Brain microvascular endothelial cell (primary cell): ENCODE data around the gene CFAP410.

Experiments
- DNase-seq: peaks from one replicate; pipeline ENCODE4 v3.0.0-alpha.2; 2020
- H3K27ac ChIP-seq: fragments of 250-450 bp; sonication (Bioruptor Pico); 2 replicates; pipeline ENCODE4 v1.5.1; 2020; ENCODE audit warnings: mild to moderate bottlenecking, moderate library complexity
- H3K27me3 ChIP-seq: fragments of 250-450 bp; sonication (Bioruptor Pico); replicated peaks from 2 replicates; pipeline ENCODE4 v1.5.1; 2020; ENCODE audit warnings: mild to moderate bottlenecking
- H3K36me3 ChIP-seq: fragments of 250-450 bp; sonication (Bioruptor Pico); replicated peaks from 2 replicates; pipeline ENCODE4 v1.5.1; 2020; ENCODE audit warnings: mild to moderate bottlenecking
- H3K4me3 ChIP-seq: 2 replicates; pipeline ENCODE4 v1.5.1; 2011; ENCODE audit warnings: low read depth, mild to moderate bottlenecking, control low read depth, low read length, moderate library complexity
- in situ Hi-C: cut with HindIII; loops from 2 replicates; pipeline ENCODE4 v1.10.0; 2017; ENCODE audit warnings: low sequenced_read_pairs, low pct_ligation_motif_present
- TF ChIP-seq, protein P1 (sequence below): IDR thresholded peaks from 2 replicates; pipeline ENCODE4 v1.5.1; 2011; ENCODE audit warnings: low read depth, mild to moderate bottlenecking, moderate library complexity, low read length, control low read depth, inconsistent platforms; ENCODE audit errors: missing control alignments

CFAP410 gene

DNA sequence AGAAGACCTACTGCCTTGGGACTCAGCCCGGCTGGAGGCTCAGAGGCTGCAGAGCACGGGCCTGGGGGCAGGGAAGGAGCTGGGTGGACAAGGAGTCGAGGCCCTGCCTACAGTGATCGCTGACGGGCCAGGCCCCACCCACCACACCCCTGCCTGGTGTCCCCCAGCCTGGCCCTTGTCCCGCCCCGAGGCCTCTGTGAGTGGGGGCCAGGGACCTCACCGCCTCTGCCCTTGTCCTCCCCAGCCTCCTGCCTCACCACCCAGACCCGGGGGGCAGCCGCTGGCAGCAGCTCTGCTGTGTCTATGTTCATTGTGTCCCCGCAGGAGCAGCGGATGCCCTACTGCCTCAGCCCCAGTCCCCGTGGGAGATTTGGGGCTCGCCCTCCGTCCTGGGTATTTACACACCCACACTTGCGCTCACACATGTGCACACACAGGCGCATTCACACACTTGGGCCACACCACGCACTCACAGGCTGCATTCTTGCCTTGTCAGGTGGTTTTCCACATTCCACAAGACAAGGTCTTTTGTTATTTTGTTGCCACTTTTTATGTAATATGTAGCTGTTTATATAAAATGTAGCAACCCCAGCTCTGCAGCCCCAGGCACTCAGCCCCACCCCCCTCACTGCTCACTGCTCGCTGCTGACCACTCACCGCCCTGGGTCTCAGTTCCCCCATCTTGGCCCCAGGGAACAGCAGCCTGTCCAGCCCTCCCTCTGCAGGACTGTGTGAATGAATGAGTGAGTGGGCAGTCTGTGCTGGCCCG is 32.1 kb downstream of the CFAP410 start:
- in situ Hi-C loops = no loop called here

DNA sequence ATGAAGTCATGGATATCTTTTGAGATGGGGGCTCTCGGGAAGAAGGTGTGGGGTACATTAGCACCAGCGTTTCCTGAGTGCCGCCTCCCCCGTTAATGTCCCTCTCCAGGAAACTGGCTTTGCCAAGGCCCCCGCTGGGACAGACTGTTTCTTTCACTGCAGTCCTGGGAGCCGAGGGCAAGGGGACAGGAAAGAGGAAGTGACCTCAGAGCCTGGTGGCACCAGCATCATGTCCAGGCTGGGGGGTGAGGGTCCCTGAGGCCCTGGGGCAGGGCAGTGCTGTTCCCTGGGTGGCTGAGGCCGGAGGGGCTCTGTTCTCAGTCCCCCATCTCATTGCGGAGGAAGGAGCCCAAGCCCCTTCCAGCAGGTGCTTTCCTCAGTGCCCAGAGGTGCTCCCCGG is 33.5 kb downstream of the CFAP410 start:
- H3K27me3 ChIP-seq = no peaks in the 10 kb centered on the region
- H3K4me3 ChIP-seq = no peak overlapping the region
- no peak overlapping the region for H3K27ac ChIP-seq
- H3K36me3 ChIP-seq = peaks cover 6% of the 10 kb centered on the region
- DNase-seq = no peak
- in situ Hi-C loops = no loop called here
- TF ChIP-seq, protein P1, sequence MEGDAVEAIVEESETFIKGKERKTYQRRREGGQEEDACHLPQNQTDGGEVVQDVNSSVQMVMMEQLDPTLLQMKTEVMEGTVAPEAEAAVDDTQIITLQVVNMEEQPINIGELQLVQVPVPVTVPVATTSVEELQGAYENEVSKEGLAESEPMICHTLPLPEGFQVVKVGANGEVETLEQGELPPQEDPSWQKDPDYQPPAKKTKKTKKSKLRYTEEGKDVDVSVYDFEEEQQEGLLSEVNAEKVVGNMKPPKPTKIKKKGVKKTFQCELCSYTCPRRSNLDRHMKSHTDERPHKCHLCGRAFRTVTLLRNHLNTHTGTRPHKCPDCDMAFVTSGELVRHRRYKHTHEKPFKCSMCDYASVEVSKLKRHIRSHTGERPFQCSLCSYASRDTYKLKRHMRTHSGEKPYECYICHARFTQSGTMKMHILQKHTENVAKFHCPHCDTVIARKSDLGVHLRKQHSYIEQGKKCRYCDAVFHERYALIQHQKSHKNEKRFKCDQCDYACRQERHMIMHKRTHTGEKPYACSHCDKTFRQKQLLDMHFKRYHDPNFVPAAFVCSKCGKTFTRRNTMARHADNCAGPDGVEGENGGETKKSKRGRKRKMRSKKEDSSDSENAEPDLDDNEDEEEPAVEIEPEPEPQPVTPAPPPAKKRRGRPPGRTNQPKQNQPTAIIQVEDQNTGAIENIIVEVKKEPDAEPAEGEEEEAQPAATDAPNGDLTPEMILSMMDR = no peak

More for the DNA sequence above, 32.1 kb downstream of the CFAP410 start:
- no peaks in the 10 kb centered on the region for H3K27me3 ChIP-seq
- DNase-seq = no peak
- TF ChIP-seq, protein P1 = no peak
- no peak overlapping the region for H3K27ac ChIP-seq
- no peak overlapping the region for H3K4me3 ChIP-seq
- peaks cover 19% of the 10 kb centered on the region for H3K36me3 ChIP-seq

GRCh38 chr21:44304877-44305293 is 34.3 kb downstream of the CFAP410 start:
- Histone ChIP-seq H3K4me3 (no peak overlapping the region), H3K27me3 (no peaks in the 10 kb centered on the region), H3K36me3 (peaks cover 3% of the 10 kb centered on the region), H3K27ac (no peak overlapping the region)
- TF ChIP-seq, protein P1 = peak; percentile 87
- in situ Hi-C loops = no loop called here
- DNase-seq = peak; percentile 9

DNA sequence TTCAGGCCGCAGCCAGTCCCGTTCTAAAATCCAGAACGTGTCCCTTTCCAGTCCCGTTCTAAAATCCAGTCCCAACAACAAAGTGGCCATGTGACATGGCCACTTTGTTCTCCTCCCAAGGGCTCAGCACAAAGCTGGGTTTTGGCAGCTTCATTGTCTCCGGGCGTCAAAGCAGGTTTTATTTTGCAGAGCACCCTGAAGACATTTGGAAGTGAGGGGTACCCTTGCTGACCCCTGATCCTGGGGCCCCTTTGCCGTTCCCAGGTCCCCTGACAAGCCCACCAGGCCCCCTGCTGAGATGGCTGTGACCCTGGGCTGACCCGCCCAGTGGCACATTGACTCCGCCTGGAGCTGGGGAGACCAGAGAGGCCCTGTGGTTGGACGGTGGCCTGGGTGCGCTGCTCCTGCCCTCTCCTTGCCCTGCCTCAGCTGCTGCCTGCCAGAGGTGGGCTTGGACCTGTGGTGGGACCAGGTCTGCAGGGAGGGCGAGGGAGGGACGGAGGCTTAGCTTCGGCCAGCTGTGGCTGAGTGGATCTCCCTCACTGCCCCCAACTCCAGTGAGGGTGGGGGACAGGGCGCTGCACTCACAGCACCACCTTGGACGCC is 35.1 kb downstream of the CFAP410 start:
- Histone ChIP-seq H3K4me3 (no peak overlapping the region), H3K27ac (no peak overlapping the region), H3K36me3 (peaks cover 3% of the 10 kb centered on the region), H3K27me3 (no peaks in the 10 kb centered on the region)
- TF ChIP-seq, protein P1 = no peak
- no peak for DNase-seq
- in situ Hi-C loops = no loop called here

DNA sequence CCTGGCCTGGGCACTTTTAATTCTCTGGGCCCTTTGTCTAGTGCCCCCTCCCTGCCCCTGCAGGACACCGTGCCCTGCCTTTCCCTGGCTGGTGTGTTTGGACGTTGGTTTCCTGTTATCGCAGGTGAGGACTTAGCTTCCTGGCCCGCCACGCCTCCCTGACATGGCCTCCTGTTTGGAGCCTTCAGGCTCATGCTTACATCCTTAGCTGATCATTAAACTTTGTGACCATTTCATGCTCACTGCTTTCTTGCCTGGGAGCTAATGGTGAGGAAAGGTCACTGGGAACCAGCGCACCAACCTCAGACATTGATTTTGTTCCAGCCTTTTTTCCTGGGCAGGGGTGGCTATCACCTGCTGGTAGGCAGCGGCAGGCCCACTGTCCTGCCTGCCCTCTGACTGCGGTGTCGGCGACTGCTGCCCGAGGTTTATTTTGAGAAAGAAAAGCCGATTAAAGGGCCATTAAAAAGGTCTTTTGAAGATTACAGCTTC is 35.7 kb downstream of the CFAP410 start:
- no peak for DNase-seq
- H3K27ac ChIP-seq = no peak overlapping the region
- no peaks in the 10 kb centered on the region for H3K27me3 ChIP-seq
- in situ Hi-C loops = no loop called here
- no peak overlapping the region for H3K4me3 ChIP-seq
- TF ChIP-seq, protein P1 = no peak
- peaks cover 3% of the 10 kb centered on the region for H3K36me3 ChIP-seq
